ENCODE measurements around the gene NGEF. TPM values are rescaled to one million over a fixed set of nuclear protein-coding genes. Genes with fewer than 3 reads are reported as not detected.

Gene NGEF
- total RNA-seq, 3 donors from 2014 or later = 1.6 to 6.3 TPM; not detected in 1

DNA sequence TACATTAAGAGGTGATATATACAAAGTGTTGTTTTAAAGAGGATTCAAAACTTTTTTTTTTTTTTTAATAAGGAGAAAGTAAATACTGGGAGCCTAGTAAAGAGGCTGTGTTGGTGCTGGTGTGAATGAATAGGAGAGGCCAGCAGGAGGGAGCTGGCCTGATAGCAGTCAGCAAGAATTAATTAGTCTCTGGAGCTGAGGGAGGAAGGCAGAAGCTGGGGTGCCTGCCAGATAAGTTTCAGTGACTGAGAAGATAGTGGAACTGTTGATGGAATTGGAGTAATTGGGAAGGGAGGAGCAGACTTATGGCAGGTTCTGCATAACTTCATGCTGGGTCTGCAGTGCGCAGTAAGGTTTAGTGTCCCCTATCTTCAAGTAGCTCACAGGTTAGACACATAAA lies 179.2 kb downstream of the NGEF start:
- TF ChIP-seq POLR2A (IDR thresholded peaks at IDR 0.05) (no peak), POLR2AphosphoS5 (IDR thresholded peaks at IDR 0.05) (no peak)
- TF ChIP-seq, protein P1, sequence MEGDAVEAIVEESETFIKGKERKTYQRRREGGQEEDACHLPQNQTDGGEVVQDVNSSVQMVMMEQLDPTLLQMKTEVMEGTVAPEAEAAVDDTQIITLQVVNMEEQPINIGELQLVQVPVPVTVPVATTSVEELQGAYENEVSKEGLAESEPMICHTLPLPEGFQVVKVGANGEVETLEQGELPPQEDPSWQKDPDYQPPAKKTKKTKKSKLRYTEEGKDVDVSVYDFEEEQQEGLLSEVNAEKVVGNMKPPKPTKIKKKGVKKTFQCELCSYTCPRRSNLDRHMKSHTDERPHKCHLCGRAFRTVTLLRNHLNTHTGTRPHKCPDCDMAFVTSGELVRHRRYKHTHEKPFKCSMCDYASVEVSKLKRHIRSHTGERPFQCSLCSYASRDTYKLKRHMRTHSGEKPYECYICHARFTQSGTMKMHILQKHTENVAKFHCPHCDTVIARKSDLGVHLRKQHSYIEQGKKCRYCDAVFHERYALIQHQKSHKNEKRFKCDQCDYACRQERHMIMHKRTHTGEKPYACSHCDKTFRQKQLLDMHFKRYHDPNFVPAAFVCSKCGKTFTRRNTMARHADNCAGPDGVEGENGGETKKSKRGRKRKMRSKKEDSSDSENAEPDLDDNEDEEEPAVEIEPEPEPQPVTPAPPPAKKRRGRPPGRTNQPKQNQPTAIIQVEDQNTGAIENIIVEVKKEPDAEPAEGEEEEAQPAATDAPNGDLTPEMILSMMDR (IDR thresholded peaks at IDR 0.05) = no peak
- H3K4me3 ChIP-seq = no peak overlapping the region
- DNase-seq (ENCODE audit: low spot score in 2 of 2) = no peak
- H3K27me3 ChIP-seq = no peaks in the 10 kb centered on the region
- peaks cover 3% of the 10 kb centered on the region for H3K36me3 ChIP-seq
- no peaks in the 10 kb centered on the region for H3K4me1 ChIP-seq
- no peak overlapping the region for H3K27ac ChIP-seq
- intact Hi-C loops (cut with DNase I; ENCODE audit: low total_unique reads) = no loop called here
- H3K9me3 ChIP-seq = no peaks in the 10 kb centered on the region

GRCh38 chr2:232831496-232831895 lies 181.6 kb downstream of the NGEF start:
- TF ChIP-seq POLR2A (IDR thresholded peaks at IDR 0.05) = no peak
- TF ChIP-seq, protein P1 (IDR thresholded peaks at IDR 0.05) = no peak
- no peak for TF ChIP-seq POLR2AphosphoS5 (IDR thresholded peaks at IDR 0.05)
- Histone ChIP-seq H3K27ac (no peak overlapping the region), H3K9me3 (no peaks in the 10 kb centered on the region), H3K4me3 (no peak overlapping the region), H3K27me3 (no peaks in the 10 kb centered on the region), H3K4me1 (no peaks in the 10 kb centered on the region), H3K36me3 (peaks cover 3% of the 10 kb centered on the region)
- no peak for DNase-seq (ENCODE audit: low spot score in 2 of 2)
- intact Hi-C loops (cut with DNase I; ENCODE audit: low total_unique reads) = no loop called here

- Histone ChIP-seq H3K4me1 (no peaks in the 10 kb centered on the region), H3K27me3 (no peaks in the 10 kb centered on the region), H3K36me3 (peaks cover 3% of the 10 kb centered on the region), H3K4me3 (no peak overlapping the region), H3K27ac (no peak overlapping the region), H3K9me3 (no peaks in the 10 kb centered on the region)
- no peak for DNase-seq (ENCODE audit: low spot score in 2 of 2)
- TF ChIP-seq POLR2A (IDR thresholded peaks at IDR 0.05) = no peak
- TF ChIP-seq POLR2AphosphoS5 (IDR thresholded peaks at IDR 0.05) = no peak
- TF ChIP-seq, protein P1 (IDR thresholded peaks at IDR 0.05) = no peak
- intact Hi-C loops (cut with DNase I; ENCODE audit: low total_unique reads) = no loop called here
These were observed 183.1 kb downstream of the NGEF start for GRCh38 chr2:232829988-232830387.

Other genes starting within 250 kb of the NGEF start
- under 1 TPM in 1 of 3 donors, not detected in 2; 0.73 TPM for gene KCNJ13, start 236.7 kb downstream of the NGEF start, total RNA-seq
- 10 to 100 TPM in 1 of 3 donors, 1 to 10 TPM in 1, under 1 TPM in 1; 0.32 to 23.1 (median 9.2) TPM for gene SNORC, start 143.0 kb downstream of the NGEF start, total RNA-seq
- gene NEU2, start 19.4 kb upstream of the NGEF start, total RNA-seq = not detected
- 10 to 100 TPM; 18.4 to 20.3 (median 20.0) TPM for gene INPP5D, start 47.1 kb upstream of the NGEF start, total RNA-seq
- gene ATG16L1, start 238.4 kb upstream of the NGEF start, total RNA-seq = 10 to 100 TPM; 19.5 to 61.9 (median 46.0) TPM